GM12892 (cell line): ENCODE results near the gene NTSR1.

Experiments used
- POLR2A ChIP-seq: IDR thresholded peaks from 2 replicates; pipeline ENCODE4 v1.6.1; 2011; ENCODE audit warnings: low read depth, low read length, control low read depth
- POLR2AphosphoS5 ChIP-seq: IDR thresholded peaks from 2 replicates; pipeline ENCODE4 v1.6.1; 2011; ENCODE audit warnings: low read depth, low read length, control low read depth

DNA sequence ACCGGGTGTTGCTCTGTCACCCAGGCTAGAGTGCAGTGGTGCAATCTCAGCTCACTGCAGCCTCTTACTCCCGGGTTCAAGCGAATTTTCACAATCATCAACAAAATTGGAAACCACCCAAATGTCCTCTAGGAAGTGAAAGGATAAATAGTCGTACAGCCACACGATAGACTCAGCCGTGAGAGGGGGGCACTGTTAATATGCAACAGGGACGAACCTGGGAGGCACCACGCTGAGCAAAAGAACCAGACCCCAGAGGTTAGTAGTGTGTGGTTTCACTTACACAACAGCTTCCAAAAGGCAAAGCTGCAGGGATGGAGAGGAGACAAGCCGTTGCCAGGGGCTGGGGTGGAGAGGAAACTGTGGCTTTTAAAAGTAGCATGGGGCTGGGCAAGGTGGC, 30.1 kb upstream of the NTSR1 start:
- TF ChIP-seq POLR2AphosphoS5 (no peak), POLR2A (no peak)
